Dendritic cell treated with granulocyte-macrophage colony-stimulating factor and Interleukin-4, amounts not matched to agents 40 ng/mL and 50 ng/mL, for 4 days (primary cell): ENCODE measurements around the gene GTSF1L.

Experiments used
- H3K27ac Mint-ChIP-seq: one replicate; pipeline ENCODE4 v1.8.0; 2022; ENCODE audit warnings: mild to moderate bottlenecking, mixed read lengths
- H3K27me3 Mint-ChIP-seq: one replicate; pipeline ENCODE4 v1.8.0; 2022; ENCODE audit warnings: mild to moderate bottlenecking, mixed read lengths
- H3K36me3 Mint-ChIP-seq: one replicate; pipeline ENCODE4 v1.8.0; 2022; ENCODE audit warnings: low read depth, mixed read lengths
- H3K4me1 Mint-ChIP-seq: one replicate; pipeline ENCODE4 v1.8.0; 2022; ENCODE audit warnings: low read depth, mixed read lengths
- H3K4me3 Mint-ChIP-seq: one replicate; pipeline ENCODE4 v1.8.0; 2022; ENCODE audit warnings: mild to moderate bottlenecking, moderate library complexity, mixed read lengths
- H3K9me3 Mint-ChIP-seq: one replicate; pipeline ENCODE4 v1.8.0; 2022; ENCODE audit warnings: mixed read lengths
- intact Hi-C: fragments of 100-400 bp; cut with micrococcal nuclease; formaldehyde crosslinking; loops from one replicate; pipeline ENCODE4 v1.15.0; 2022

GTSF1L gene

DNA sequence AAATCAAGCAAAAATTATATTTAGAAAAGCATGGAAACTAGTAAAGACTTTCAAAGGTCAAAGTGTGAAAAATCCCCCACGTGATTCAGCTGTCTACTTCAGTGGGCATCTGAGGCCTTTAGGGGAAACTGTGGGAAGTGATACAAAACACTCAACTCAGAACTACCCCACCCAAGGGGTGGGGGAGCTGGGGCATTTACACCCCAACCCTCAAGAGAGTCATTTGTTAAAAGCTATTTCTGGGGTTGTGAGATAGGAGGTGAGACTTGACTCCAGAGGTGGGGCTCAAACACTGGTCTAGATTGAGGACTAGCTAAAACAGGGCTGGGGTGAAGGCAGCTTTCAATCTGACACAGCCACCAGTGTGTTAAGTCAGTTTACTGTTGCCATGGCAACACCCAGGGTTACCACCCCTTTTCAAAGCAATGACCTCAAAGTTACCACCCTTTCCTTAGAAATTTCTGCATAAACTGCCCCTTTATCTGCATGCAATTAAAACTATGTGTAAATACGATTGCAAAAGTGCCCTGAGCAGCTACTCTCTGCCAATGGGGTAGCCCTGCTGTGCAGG, 9.9 kb upstream of the GTSF1L start:
- Mint-ChIP-seq H3K4me1 (peaks cover 14% of the 10 kb centered on the region), H3K36me3 (no peaks in the 10 kb centered on the region), H3K27ac (no peak overlapping the region), H3K27me3 (peaks cover 18% of the 10 kb centered on the region), H3K9me3 (no peaks in the 10 kb centered on the region), H3K4me3 (no peak overlapping the region)
- intact Hi-C loops, result no loop called here

DNA sequence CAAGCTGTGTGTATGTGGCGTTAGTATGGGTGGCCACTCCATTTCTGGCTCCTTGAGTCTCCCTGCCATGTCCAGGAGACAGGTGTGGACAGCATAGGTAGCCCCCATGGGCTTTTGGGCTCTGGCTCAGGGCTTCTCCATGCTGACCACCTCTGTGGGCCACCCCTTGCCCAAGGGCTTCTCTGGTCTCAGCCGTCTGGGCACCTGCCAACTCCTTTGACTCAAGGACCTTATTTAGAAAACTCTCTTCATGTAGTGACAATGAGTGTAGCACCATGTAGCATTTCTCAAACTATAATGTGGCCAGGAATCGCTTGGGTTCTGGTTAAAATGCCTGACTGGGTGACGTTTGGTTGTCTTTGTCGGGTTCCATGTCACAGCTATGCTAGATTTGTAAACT, 5.1 kb upstream of the GTSF1L start:
- H3K4me3 Mint-ChIP-seq, result no peak overlapping the region
- intact Hi-C loops, result no loop called here
- H3K4me1 Mint-ChIP-seq, result peaks cover 10% of the 10 kb centered on the region
- H3K9me3 Mint-ChIP-seq, result no peaks in the 10 kb centered on the region
- H3K36me3 Mint-ChIP-seq, result no peaks in the 10 kb centered on the region
- H3K27me3 Mint-ChIP-seq, result peaks cover 18% of the 10 kb centered on the region
- H3K27ac Mint-ChIP-seq, result no peak overlapping the region

DNA sequence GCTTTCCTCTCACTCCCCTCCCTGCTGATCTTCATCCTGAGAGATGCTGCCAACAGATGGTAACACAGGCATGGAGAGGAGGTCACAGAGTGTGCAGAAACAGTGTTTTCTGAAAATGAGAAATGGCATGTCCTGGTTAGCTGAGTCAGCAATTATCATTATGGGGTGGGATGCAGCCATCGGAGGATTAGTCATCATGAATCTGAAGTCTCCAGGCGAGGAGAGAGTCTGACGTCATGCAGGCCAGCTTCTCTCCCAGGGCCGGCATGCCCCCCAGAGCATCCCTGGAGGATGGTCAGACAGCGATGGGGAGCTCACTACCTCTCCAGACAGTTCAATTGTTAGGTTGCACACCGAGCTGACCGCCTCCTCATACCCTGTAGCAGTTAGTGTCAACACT, 4.7 kb upstream of the GTSF1L start:
- Mint-ChIP-seq H3K27ac (no peak overlapping the region), H3K9me3 (no peaks in the 10 kb centered on the region), H3K4me3 (no peak overlapping the region), H3K4me1 (peaks cover 5% of the 10 kb centered on the region), H3K27me3 (peaks cover 18% of the 10 kb centered on the region), H3K36me3 (no peaks in the 10 kb centered on the region)
- intact Hi-C loops, result no loop called here

DNA sequence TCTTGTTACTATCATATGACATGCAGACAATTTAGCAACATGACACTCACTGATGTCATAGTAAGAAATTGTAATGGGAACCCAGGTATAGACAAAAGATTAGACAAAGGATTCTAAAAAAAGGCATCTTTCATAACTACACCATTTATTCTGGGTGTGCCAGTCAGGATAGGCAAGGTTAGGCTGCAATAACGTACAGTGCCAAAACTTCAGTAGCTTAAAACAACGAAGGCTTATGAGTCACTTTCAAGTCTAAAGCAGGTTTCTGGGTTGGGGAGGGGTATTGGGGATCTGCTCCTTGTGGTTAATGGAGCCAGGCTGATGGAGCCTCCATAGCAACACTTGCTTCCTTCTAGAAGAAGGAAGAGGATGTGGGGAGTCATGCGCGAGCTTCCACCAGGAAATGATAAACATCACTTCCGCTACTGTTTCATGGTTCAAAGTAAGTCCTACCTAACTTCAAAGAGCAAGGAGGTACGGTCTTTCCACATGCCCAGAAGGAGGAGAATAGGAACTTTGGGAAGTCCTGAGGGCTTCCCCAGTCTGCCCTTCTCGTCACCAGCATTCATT, 2.0 kb upstream of the GTSF1L start:
- Mint-ChIP-seq H3K27ac (no peak overlapping the region), H3K36me3 (no peaks in the 10 kb centered on the region), H3K4me1 (peaks cover 5% of the 10 kb centered on the region), H3K4me3 (no peak overlapping the region), H3K9me3 (no peaks in the 10 kb centered on the region), H3K27me3 (peaks cover 14% of the 10 kb centered on the region)
- intact Hi-C loops, result no loop called here

DNA sequence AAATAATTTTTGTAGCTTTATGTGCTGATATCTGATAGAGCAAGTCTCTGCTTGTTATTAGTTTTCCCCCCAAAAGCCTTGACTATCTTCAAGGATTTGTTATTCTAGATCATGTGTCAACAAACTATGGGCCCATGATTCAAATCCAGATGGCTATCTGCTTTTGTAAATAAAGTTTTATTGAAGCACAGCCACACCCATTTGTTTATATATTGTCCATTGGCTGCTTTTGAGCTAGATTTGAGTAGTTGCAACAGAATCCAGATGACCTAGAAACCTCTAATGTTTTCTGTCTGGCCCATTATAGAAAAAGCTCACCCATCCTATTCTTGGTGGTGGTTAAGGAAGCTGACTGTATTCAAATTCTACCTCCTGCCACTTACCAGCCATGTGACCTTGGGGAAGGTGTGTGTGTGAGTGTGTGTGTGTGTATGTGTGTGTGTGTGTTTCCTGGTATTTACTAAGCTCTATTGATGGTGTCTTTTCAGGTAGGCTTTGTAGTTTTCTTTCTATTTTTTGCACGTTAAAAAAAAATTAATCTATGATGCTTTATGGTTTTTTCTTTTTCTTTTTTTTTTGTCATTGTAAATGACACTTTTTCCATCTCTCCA, 1.3 kb upstream of the GTSF1L start:
- Mint-ChIP-seq H3K27ac (no peak overlapping the region), H3K36me3 (no peaks in the 10 kb centered on the region), H3K27me3 (peaks cover 9% of the 10 kb centered on the region), H3K4me3 (no peak overlapping the region), H3K9me3 (no peaks in the 10 kb centered on the region), H3K4me1 (peaks cover under 1% of the 10 kb centered on the region)
- intact Hi-C loops, result no loop called here

DNA sequence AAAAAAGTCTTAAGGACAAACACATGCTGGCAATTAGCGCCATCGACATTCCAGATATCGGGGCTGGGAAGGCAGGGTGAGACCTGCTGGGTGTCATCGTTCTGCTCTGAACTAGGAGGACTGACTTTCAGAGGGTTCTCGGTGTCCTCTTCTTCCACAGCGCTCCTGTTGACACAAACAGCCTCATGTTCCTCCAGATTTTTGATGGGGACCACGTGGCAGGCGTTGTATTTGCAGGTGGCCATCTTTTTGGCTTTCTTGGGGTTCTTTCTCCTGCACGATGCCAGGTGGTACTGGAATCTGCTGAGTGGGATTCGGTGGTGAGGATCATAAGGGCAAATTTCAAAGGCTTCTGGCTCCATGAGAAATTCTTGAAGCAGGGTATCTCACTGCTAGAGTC, 469 bp downstream of the GTSF1L start:
- intact Hi-C loops, result no loop called here
- Mint-ChIP-seq H3K4me1 (no peaks in the 10 kb centered on the region), H3K36me3 (no peaks in the 10 kb centered on the region), H3K9me3 (no peaks in the 10 kb centered on the region), H3K4me3 (no peak overlapping the region), H3K27ac (no peak overlapping the region), H3K27me3 (peaks cover 5% of the 10 kb centered on the region)

DNA sequence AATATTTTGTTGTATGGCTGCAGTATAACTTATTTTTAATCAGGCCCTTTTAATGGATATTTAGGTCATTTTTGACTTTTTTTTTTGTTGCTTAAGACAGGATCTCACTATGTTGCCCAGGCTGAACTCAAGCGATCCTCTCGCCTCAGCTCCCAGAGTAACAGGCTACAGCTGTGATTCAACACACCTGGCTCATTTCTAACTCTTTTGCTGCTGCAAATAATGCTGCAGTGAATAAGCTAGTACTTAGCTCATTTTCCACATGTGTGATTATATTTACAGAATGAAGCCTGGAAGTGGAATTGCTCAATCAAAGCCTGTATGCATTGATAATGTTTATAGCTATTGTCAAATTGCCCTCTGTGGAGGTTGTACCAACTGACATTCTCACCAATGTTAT, 1.1 kb downstream of the GTSF1L start:
- H3K27ac Mint-ChIP-seq, result no peak overlapping the region
- intact Hi-C loops, result no loop called here
- no peaks in the 10 kb centered on the region for H3K9me3 Mint-ChIP-seq
- H3K4me3 Mint-ChIP-seq, result no peak overlapping the region
- H3K4me1 Mint-ChIP-seq, result no peaks in the 10 kb centered on the region
- no peaks in the 10 kb centered on the region for H3K36me3 Mint-ChIP-seq
- H3K27me3 Mint-ChIP-seq, result peaks cover 5% of the 10 kb centered on the region

DNA sequence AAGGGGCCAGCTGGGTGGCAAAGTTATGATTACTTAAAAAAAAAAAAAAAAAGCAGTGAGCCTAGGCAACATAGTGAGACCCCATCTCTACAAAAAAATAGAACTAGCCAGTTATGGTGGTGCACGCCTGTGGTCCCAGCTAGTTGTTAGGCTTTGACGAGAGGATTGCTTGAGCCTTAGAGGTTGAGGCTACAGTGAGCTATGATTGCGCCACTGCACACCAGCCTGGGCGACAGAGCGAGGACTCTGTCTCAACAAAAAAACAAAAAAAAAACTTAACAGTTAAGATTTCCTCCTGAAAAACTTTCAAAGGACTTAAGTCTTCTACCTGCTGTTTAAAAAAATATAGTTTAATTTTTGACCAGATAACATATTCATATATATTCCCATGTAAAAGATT, 2.4 kb downstream of the GTSF1L start:
- H3K4me1 Mint-ChIP-seq, result no peaks in the 10 kb centered on the region
- no peaks in the 10 kb centered on the region for H3K36me3 Mint-ChIP-seq
- no peaks in the 10 kb centered on the region for H3K27me3 Mint-ChIP-seq
- H3K27ac Mint-ChIP-seq, result no peak overlapping the region
- H3K4me3 Mint-ChIP-seq, result no peak overlapping the region
- intact Hi-C loops, result no loop called here
- no peaks in the 10 kb centered on the region for H3K9me3 Mint-ChIP-seq

DNA sequence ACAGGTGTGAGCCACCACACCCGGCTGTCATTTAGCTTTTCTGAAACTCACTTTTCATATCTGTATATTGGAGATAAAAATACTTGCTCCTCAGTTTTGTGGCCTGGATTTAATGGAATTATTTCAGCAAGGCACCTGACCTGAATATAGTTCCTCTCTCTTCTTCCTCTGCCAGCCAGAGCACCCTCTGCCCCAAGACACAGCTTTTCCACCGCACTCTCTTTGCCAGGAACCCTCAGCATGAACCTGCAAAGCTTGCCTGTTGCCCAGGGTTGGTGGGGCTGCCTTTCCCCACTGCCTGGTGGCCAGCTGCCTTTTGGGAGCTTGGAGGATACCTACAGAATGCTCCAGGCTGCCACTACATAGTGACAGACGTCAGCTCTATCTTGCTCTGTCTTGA, 3.1 kb downstream of the GTSF1L start:
- intact Hi-C loops, result no loop called here

DNA sequence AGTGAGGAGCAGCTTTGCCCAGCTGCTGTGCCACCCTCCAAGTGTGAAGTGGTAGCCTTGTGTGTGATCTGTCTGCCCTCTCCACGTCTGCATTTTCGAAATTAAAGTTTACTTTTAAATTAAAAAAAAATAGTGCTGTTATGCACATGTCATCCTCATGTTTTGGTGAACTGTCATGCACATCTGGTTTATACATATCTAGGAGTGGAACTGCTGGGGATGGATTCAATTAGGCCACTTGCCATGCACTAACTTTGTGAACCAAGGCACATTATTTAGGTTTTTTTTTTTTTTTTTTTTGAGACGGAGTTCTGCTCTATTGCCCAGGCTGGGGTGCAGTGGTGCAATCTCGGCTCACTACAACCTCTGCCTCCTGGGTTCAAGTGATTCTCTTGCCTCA, 3.6 kb downstream of the GTSF1L start:
- no peaks in the 10 kb centered on the region for H3K36me3 Mint-ChIP-seq
- H3K9me3 Mint-ChIP-seq, result no peaks in the 10 kb centered on the region
- intact Hi-C loops, result no loop called here
- no peaks in the 10 kb centered on the region for H3K4me1 Mint-ChIP-seq
- H3K4me3 Mint-ChIP-seq, result no peak overlapping the region
- no peak overlapping the region for H3K27ac Mint-ChIP-seq
- H3K27me3 Mint-ChIP-seq, result no peaks in the 10 kb centered on the region

More for the DNA sequence above, 3.1 kb downstream of the GTSF1L start:
- Mint-ChIP-seq H3K4me1 (no peaks in the 10 kb centered on the region), H3K36me3 (no peaks in the 10 kb centered on the region), H3K27ac (no peak overlapping the region), H3K4me3 (no peak overlapping the region), H3K9me3 (no peaks in the 10 kb centered on the region), H3K27me3 (no peaks in the 10 kb centered on the region)

DNA sequence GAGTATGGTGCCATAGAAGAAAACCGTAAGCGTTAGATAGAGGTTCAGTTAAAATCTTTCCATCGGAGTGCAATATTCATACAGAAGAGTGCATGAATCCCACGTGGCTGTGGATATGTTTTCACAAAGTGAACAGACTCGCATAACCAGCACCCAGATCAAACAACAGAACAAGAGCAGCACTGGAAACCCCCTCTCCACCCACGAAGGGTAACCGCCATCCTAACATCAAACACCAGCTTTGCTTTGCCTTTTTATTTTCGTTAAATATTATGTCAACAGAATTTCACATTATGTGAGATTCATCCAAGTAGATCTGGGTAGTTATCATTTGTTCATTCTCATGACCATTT, 4.7 kb downstream of the GTSF1L start:
- H3K4me1 Mint-ChIP-seq, result no peaks in the 10 kb centered on the region
- no peaks in the 10 kb centered on the region for H3K27me3 Mint-ChIP-seq

DNA sequence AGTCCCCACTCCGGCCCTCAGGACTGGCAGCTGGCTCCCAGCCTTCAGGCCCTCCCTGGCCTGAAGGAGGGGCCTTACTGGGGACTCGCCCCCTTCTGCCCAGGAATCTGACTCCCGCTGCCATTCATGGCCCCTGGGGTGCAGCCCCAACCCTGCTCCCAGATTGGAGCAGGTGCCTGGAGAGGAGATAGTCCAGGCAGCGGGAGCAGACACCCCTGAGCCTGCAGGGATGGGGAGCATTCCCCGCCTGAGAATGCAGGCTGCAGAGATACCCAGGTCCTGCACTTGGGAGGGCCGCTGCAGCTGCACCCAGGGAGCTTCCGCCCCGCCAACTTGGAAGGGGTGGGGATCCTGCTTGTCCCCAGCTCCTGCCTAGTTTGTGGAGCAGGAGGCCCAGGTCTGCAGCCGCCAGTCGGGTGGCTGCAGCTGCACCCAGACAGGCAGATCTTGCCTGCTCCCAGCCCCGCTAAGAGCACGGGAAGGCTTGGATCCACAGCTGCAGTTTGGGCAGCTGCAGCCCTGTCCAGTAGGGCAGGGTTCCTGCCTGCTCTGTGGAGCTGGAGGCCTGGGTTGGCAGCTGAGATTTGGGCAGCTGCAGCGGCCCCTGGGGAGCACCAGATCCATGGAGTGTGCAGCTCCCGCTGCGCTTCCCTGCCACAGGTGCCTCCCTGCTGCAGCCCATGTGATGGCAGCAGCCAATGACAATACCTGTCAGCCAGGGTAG, 5.2 kb downstream of the GTSF1L start:
- Mint-ChIP-seq H3K36me3 (no peaks in the 10 kb centered on the region), H3K9me3 (no peaks in the 10 kb centered on the region), H3K4me1 (no peaks in the 10 kb centered on the region), H3K4me3 (no peak overlapping the region), H3K27ac (no peak overlapping the region), H3K27me3 (no peaks in the 10 kb centered on the region)
- intact Hi-C loops, result no loop called here

More for the DNA sequence above, 4.7 kb downstream of the GTSF1L start:
- no peaks in the 10 kb centered on the region for H3K36me3 Mint-ChIP-seq
- no peak overlapping the region for H3K4me3 Mint-ChIP-seq
- H3K9me3 Mint-ChIP-seq, result no peaks in the 10 kb centered on the region
- H3K27ac Mint-ChIP-seq, result no peak overlapping the region
- intact Hi-C loops, result no loop called here

DNA sequence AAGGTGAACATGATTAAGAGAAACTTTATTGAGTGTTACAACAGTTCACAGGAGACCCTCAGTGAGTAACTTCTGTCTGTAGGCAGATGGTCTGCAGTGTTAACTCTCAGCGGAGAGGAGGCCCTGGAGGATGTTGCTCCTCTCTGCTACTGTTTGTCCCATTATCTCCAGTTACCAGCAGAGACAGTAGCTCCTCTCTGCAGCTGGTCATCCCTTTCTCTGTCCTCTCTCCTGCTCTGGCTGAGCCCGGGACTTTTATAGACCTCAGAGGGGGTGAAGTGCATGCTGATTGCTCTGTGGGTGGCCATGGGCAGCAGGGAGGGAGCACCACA, 5.7 kb downstream of the GTSF1L start:
- H3K9me3 Mint-ChIP-seq, result no peaks in the 10 kb centered on the region
- H3K36me3 Mint-ChIP-seq, result no peaks in the 10 kb centered on the region
- H3K4me1 Mint-ChIP-seq, result no peaks in the 10 kb centered on the region
- H3K4me3 Mint-ChIP-seq, result no peak overlapping the region
- intact Hi-C loops, result no loop called here
- no peak overlapping the region for H3K27ac Mint-ChIP-seq
- H3K27me3 Mint-ChIP-seq, result no peaks in the 10 kb centered on the region

DNA sequence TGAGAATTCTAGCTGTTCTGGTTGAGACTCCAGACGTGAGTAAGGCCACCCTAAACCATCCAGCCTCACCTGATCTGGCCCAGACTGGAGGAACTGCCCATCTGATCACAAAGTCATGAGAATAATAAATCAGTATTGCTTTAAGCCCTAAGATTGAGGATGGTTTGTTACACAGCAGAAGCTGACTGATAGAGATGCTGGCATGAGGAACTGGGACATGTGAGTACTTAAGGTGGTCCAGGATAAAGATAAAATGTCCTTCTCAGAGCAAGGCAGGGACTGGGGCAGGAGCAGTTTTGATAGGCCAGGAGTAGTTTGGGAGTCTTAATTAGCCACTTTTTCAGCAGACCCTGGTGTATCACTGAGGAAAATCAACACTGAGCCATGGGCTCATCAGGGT, 6.8 kb downstream of the GTSF1L start:
- intact Hi-C loops, result no loop called here
- H3K27ac Mint-ChIP-seq, result no peak overlapping the region

DNA sequence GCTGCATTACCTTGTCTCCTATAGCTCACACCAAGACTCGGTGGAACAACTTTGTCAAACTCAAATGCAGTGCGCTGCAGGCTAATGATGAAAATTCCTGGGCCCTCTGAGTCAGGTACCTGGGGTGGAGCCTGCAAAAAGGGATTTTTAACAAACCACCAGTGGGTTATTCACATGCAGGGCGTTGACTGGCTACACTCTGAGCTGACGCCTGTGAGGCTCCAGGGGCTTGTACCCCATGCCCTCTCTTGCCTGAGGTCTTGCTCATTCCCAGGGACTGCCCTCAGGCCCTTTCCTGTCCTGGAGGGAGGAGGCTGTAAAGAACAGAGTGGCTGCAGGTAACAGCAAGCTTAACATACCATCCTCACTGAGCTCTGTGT, 9.2 kb downstream of the GTSF1L start:
- no peaks in the 10 kb centered on the region for H3K27me3 Mint-ChIP-seq
- H3K4me3 Mint-ChIP-seq, result no peak overlapping the region
- H3K9me3 Mint-ChIP-seq, result no peaks in the 10 kb centered on the region
- intact Hi-C loops, result no loop called here
- no peak overlapping the region for H3K27ac Mint-ChIP-seq
- no peaks in the 10 kb centered on the region for H3K36me3 Mint-ChIP-seq
- H3K4me1 Mint-ChIP-seq, result no peaks in the 10 kb centered on the region

More for the DNA sequence above, 6.8 kb downstream of the GTSF1L start:
- Mint-ChIP-seq H3K9me3 (no peaks in the 10 kb centered on the region), H3K4me3 (no peak overlapping the region), H3K36me3 (no peaks in the 10 kb centered on the region), H3K27me3 (no peaks in the 10 kb centered on the region), H3K4me1 (no peaks in the 10 kb centered on the region)
